Tibial nerve (tissue), 4 donors: ENCODE measurements around the gene HOXB4.

Source experiments
- EP300 ChIP-seq, 2 donors: sonication (generic); formaldehyde crosslinking; IDR thresholded peaks; one replicate each; pipeline ENCODE4 v1.6.1; 2017; ENCODE audit warnings: antibody characterized with exemption in 2 of 2, mild to moderate bottlenecking in 1 of 2
- POLR2A ChIP-seq, 2 donors: fragments of 450-650 bp; IDR thresholded peaks; one replicate each; pipeline ENCODE4 v1.6.1; 2017; ENCODE audit warnings: antibody characterized with exemption in 2 of 2, mild to moderate bottlenecking in 2 of 2, moderate library complexity in 2 of 2
- TF ChIP-seq, protein P1 (sequence below), 5 experiments: fragments of 200-600 bp in 3 of 5; fragments of 450-650 bp in 2 of 5; sonication (generic) in 3 of 5; IDR thresholded peaks; one replicate each; pipeline ENCODE4 v1.5.1; 2016 to 2019; ENCODE audit warnings: antibody characterized with exemption in 5 of 5, mild to moderate bottlenecking in 3 of 5, moderate library complexity in 2 of 5

DNA sequence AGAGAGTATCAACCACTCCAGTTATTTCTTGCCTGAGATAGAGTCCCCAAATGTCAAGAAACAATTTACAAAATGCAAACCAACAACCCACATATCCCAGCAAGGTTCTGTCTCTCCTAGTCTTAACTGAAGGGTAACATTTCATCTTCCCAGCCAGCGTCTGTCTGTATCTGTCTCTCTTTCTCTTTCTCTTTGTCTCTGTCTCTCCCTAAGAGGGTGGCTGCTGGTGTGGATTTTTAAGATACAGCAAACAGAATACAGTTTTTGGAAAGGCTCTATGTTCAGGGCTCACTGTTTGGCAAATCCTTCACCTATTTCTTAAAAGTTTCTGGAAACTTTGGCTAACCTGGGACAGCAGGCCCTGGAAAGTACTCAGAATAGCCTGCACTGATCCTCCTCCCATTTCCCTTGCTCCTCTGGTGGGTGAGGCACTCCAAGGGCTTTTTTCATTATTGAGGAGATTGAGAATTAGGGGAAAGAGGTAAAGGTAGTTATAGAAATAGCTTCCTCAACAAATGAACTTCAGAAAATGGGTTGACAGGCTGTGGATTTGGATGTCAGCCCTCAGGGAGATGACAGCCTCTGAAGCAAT lies 6.2 kb downstream of the HOXB4 start:
- TF ChIP-seq, protein P1, sequence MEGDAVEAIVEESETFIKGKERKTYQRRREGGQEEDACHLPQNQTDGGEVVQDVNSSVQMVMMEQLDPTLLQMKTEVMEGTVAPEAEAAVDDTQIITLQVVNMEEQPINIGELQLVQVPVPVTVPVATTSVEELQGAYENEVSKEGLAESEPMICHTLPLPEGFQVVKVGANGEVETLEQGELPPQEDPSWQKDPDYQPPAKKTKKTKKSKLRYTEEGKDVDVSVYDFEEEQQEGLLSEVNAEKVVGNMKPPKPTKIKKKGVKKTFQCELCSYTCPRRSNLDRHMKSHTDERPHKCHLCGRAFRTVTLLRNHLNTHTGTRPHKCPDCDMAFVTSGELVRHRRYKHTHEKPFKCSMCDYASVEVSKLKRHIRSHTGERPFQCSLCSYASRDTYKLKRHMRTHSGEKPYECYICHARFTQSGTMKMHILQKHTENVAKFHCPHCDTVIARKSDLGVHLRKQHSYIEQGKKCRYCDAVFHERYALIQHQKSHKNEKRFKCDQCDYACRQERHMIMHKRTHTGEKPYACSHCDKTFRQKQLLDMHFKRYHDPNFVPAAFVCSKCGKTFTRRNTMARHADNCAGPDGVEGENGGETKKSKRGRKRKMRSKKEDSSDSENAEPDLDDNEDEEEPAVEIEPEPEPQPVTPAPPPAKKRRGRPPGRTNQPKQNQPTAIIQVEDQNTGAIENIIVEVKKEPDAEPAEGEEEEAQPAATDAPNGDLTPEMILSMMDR (IDR thresholded peaks at IDR 0.05), result no peak
- TF ChIP-seq POLR2A (IDR thresholded peaks at IDR 0.05) (no peak), EP300 (IDR thresholded peaks at IDR 0.05) (no peak)
